SK-N-SH treated with all-trans-retinoic acid at 6 μM for 48 hours (cell line): ENCODE data around the gene ST3GAL3.

Source experiments
- ATAC-seq: fragments of 200-7000 bp; cut with Tn5 transposase; 3 replicates; pipeline ENCODE4 v1.9.1; 2020; ENCODE audit warnings: mild to moderate bottlenecking, moderate library complexity
- ARNTL ChIP-seq: fragments of 450-650 bp; formaldehyde crosslinking; IDR thresholded peaks from 2 replicates; pipeline ENCODE4 v1.5.0; 2020; ENCODE audit warnings: low read depth, mild to moderate bottlenecking, moderate library complexity, borderline replicate concordance
- BACH2 ChIP-seq: fragments of 250-450 bp; sonication (Bioruptor Pico); IDR thresholded peaks from 2 replicates; pipeline ENCODE4 v1.9.0; 2021; ENCODE audit warnings: mild to moderate bottlenecking, borderline replicate concordance
- CREB5 ChIP-seq: fragments of 250-450 bp; sonication (Bioruptor Pico); IDR thresholded peaks from 2 replicates; pipeline ENCODE4 v1.5.1; 2020; ENCODE audit warnings: low read depth, mild to moderate bottlenecking, moderate library complexity
- CSDC2 ChIP-seq: fragments of 250-450 bp; sonication (Bioruptor Pico); IDR thresholded peaks from 2 replicates; pipeline ENCODE4 v1.5.0; 2020; ENCODE audit warnings: mild to moderate bottlenecking, moderate library complexity
- CSRNP3 ChIP-seq: fragments of 250-450 bp; sonication (Bioruptor Pico); IDR thresholded peaks from 2 replicates; pipeline ENCODE4 v1.5.1; 2021; ENCODE audit warnings: mild to moderate bottlenecking, moderate library complexity
- ESRRG ChIP-seq: fragments of 250-450 bp; sonication (Bioruptor Pico); IDR thresholded peaks from 2 replicates; pipeline ENCODE4 v1.6.1; 2021; ENCODE audit warnings: mild to moderate bottlenecking
- GLIS3 ChIP-seq: fragments of 250-450 bp; sonication (Bioruptor Pico); IDR thresholded peaks from 2 replicates; pipeline ENCODE4 v1.5.0; 2020; ENCODE audit warnings: mild to moderate bottlenecking, moderate library complexity
- ISL1 ChIP-seq: fragments of 250-450 bp; sonication (Bioruptor Pico); IDR thresholded peaks from 2 replicates; pipeline ENCODE4 v2.1.2; 2022; ENCODE audit warnings: mild to moderate bottlenecking, moderate library complexity
- OSR1 ChIP-seq: fragments of 250-450 bp; sonication (Bioruptor Pico); IDR thresholded peaks from 2 replicates; pipeline ENCODE4 v1.8.0; 2022; ENCODE audit warnings: moderate library complexity, mild to moderate bottlenecking, inconsistent platforms
- POU6F1 ChIP-seq: fragments of 250-450 bp; sonication (Bioruptor Pico); IDR thresholded peaks from 2 replicates; pipeline ENCODE4 v1.8.0; 2021; ENCODE audit warnings: low read depth, mild to moderate bottlenecking, moderate library complexity, borderline replicate concordance
- RARB ChIP-seq: fragments of 250-450 bp; sonication (Bioruptor Pico); IDR thresholded peaks from 2 replicates; pipeline ENCODE4 v1.8.0; 2021; ENCODE audit warnings: mild to moderate bottlenecking, moderate library complexity
- SNAI2 ChIP-seq: fragments of 250-450 bp; sonication (Bioruptor Pico); IDR thresholded peaks from 2 replicates; pipeline ENCODE4 v1.5.0; 2020; ENCODE audit warnings: mild to moderate bottlenecking, moderate library complexity
- TCF4 ChIP-seq: fragments of 250-450 bp; sonication (Bioruptor Pico); IDR thresholded peaks from 2 replicates; pipeline ENCODE4 v1.8.0; 2021; ENCODE audit warnings: mild to moderate bottlenecking, moderate library complexity, borderline replicate concordance
- TOX ChIP-seq: fragments of 250-450 bp; sonication (Bioruptor Pico); IDR thresholded peaks from 2 replicates; pipeline ENCODE4 v1.8.0; 2021; ENCODE audit warnings: mild to moderate bottlenecking, moderate library complexity, borderline replicate concordance
- TSHZ2 ChIP-seq: fragments of 250-450 bp; sonication (Bioruptor Pico); IDR thresholded peaks from 2 replicates; pipeline ENCODE4 v1.5.0; 2020; ENCODE audit warnings: mild to moderate bottlenecking, moderate library complexity
- ZFP3 ChIP-seq: fragments of 250-450 bp; sonication (Bioruptor Pico); IDR thresholded peaks from 2 replicates; pipeline ENCODE4 v1.5.0; 2020; ENCODE audit warnings: mild to moderate bottlenecking, moderate library complexity
- ZFP30 ChIP-seq: fragments of 450-650 bp; formaldehyde crosslinking; IDR thresholded peaks from 2 replicates; pipeline ENCODE4 v1.5.0; 2022; ENCODE audit warnings: mild to moderate bottlenecking, moderate library complexity
- ZNF565 ChIP-seq: fragments of 450-650 bp; formaldehyde crosslinking; conservative IDR thresholded peaks from 2 replicates; pipeline ENCODE4 v1.5.0; 2020; ENCODE audit warnings: low read depth, mild to moderate bottlenecking, moderate library complexity
- ZNF70 ChIP-seq: fragments of 450-650 bp; formaldehyde crosslinking; IDR thresholded peaks from 2 replicates; pipeline ENCODE4 v1.5.0; 2020; ENCODE audit warnings: mild to moderate bottlenecking, moderate library complexity
- ZNF8 ChIP-seq: fragments of 450-650 bp; formaldehyde crosslinking; IDR thresholded peaks from 2 replicates; pipeline ENCODE4 v1.5.0; 2020; ENCODE audit warnings: mild to moderate bottlenecking, moderate library complexity

ST3GAL3 gene

GRCh38 chr1:43678940-43679339 lies 28.4 kb upstream of the ST3GAL3 start (continued):
- no peak for TF ChIP-seq POU6F1 (CRISPR knock-in tag)

GRCh38 chr1:43683560-43683959 lies 23.8 kb upstream of the ST3GAL3 start:
- ATAC-seq: no peak
- no peak for TF ChIP-seq ZNF70 (CRISPR knock-in tag)
- no peak for TF ChIP-seq ZNF565
- TF ChIP-seq POU6F1 (CRISPR knock-in tag): no peak
- no peak for TF ChIP-seq BACH2 (CRISPR knock-in tag)
- no peak for TF ChIP-seq ESRRG (CRISPR knock-in tag)
- no peak for TF ChIP-seq ZFP30 (CRISPR knock-in tag)
- TF ChIP-seq TOX: no peak
- no peak for TF ChIP-seq GLIS3
- no peak for TF ChIP-seq CREB5

GRCh38 chr1:43686801-43687200 lies 20.5 kb upstream of the ST3GAL3 start:
- TF ChIP-seq ZFP30 (CRISPR knock-in tag) (no peak), CSDC2 (no peak), OSR1 (no peak), CSRNP3 (CRISPR knock-in tag) (no peak), SNAI2 (CRISPR knock-in tag) (no peak), ZNF70 (CRISPR knock-in tag) (no peak), TSHZ2 (no peak), GLIS3 (no peak), ZNF8 (CRISPR knock-in tag) (no peak), ZNF565 (no peak), TCF4 (CRISPR knock-in tag) (no peak), ISL1 (CRISPR knock-in tag) (no peak)
- no peak for ATAC-seq

GRCh38 chr1:43687301-43688108 lies 19.8 kb upstream of the ST3GAL3 start:
- TF ChIP-seq CSDC2: no peak
- TF ChIP-seq ZNF70 (CRISPR knock-in tag): no peak
- no peak for TF ChIP-seq ZFP3 (CRISPR knock-in tag)
- TF ChIP-seq TSHZ2: no peak
- no peak for TF ChIP-seq ARNTL
- no peak for TF ChIP-seq CREB5
- no peak for TF ChIP-seq RARB (CRISPR knock-in tag)
- TF ChIP-seq, all 23 proteins: peak for 0

More at GRCh38 chr1:43687301-43688108, 19.8 kb upstream of the ST3GAL3 start:
- ATAC-seq: no peak
